Immature natural killer cell (primary cell): ENCODE measurements around the gene OR6B1. TPM values are rescaled to one million over a fixed set of nuclear protein-coding genes. Genes with fewer than 3 reads are reported as not detected.
"Not testable (repeated sequence)": the region's sequence is repeated elsewhere in the genome, so short reads cannot be mapped to it uniquely, and the experiment has no call there.

ENCODE experiments used
- DNase-seq, 3 donors: peaks; one replicate each; pipeline ENCODE4 v3.0.0; 2022; ENCODE audit warnings: mixed read lengths in 1 of 3
- H3K27ac Mint-ChIP-seq, 6 donors: one replicate each; pipeline ENCODE4 v1.8.0; 2020; ENCODE audit warnings: mixed read lengths in 6 of 6, mild to moderate bottlenecking in 5 of 6, inconsistent platforms in 4 of 6, moderate library complexity in 3 of 6
- H3K27me3 Mint-ChIP-seq, 3 donors: one replicate each; pipeline ENCODE4 v1.8.0; 2020 to 2021; ENCODE audit warnings: low read depth in 3 of 3, mild to moderate bottlenecking in 3 of 3, mixed read lengths in 3 of 3, moderate library complexity in 3 of 3, inconsistent platforms in 1 of 3
- H3K36me3 Mint-ChIP-seq, 3 donors: one replicate each; pipeline ENCODE4 v1.8.0; 2020; ENCODE audit warnings: mixed read lengths in 3 of 3, inconsistent platforms in 2 of 3, mild to moderate bottlenecking in 2 of 3
- H3K4me1 Mint-ChIP-seq, 2 donors: one replicate each; pipeline ENCODE4 v1.8.0; 2020; ENCODE audit warnings: inconsistent platforms in 2 of 2, mild to moderate bottlenecking in 2 of 2, mixed read lengths in 2 of 2, moderate library complexity in 1 of 2
- H3K4me3 Mint-ChIP-seq, 5 donors: one replicate each; pipeline ENCODE4 v1.8.0; 2020; ENCODE audit warnings: mild to moderate bottlenecking in 5 of 5, mixed read lengths in 5 of 5, inconsistent platforms in 3 of 5, moderate library complexity in 3 of 5
- H3K9me3 Mint-ChIP-seq, 6 donors: one replicate each; pipeline ENCODE4 v1.8.0; 2020; ENCODE audit warnings: mild to moderate bottlenecking in 6 of 6, mixed read lengths in 6 of 6, inconsistent platforms in 4 of 6, moderate library complexity in 3 of 6
- polyA plus RNA-seq, 3 donors: library from polyadenylated mRNA; unstranded; fragments of 300-500 nt; fragmentation: Illumina TruSeq; gene quantifications; one replicate each; pipeline ENCODE4 v1.2.3, GENCODE V29; 2021

Gene OR6B1
- polyA plus RNA-seq, 3 donors from 2014 or later, result not detected

- no peak for DNase-seq
- no peak overlapping the region for H3K4me3 Mint-ChIP-seq
- H3K36me3 Mint-ChIP-seq, result no peaks in the 10 kb centered on the region
- H3K9me3 Mint-ChIP-seq, result no peaks in the 10 kb centered on the region
- H3K27ac Mint-ChIP-seq, result no peak overlapping the region
- no peaks in the 10 kb centered on the region for H3K4me1 Mint-ChIP-seq
- H3K27me3 Mint-ChIP-seq, result peaks cover 0 to 2% (median 2%) of the 10 kb centered on the region in 3 donors
These were observed 19.2 kb upstream of the OR6B1 start for GRCh38 chr7:143980746-143981510.

GRCh38 chr7:143983960-143984359, 16.2 kb upstream of the OR6B1 start:
- Mint-ChIP-seq H3K27ac (peak overlapping the region in 1 of 6 donors; percentile 21), H3K36me3 (peaks cover 0 to 4% (median 0%) of the 10 kb centered on the region in 3 donors), H3K4me1 (peaks cover 4 to 22% of the 10 kb centered on the region in 2 donors), H3K4me3 (no peak overlapping the region), H3K27me3 (peaks cover 0 to 2% (median 2%) of the 10 kb centered on the region in 3 donors), H3K9me3 (no peaks in the 10 kb centered on the region)
- no peak for DNase-seq

GRCh38 chr7:143987513-143987912, 12.6 kb upstream of the OR6B1 start:
- H3K4me3 Mint-ChIP-seq, result peak overlapping the region in 3 of 5 donors; percentile 7 to 64 (median 12)
- no peaks in the 10 kb centered on the region for H3K27me3 Mint-ChIP-seq
- peaks cover 4 to 22% of the 10 kb centered on the region in 2 donors for H3K4me1 Mint-ChIP-seq
- H3K36me3 Mint-ChIP-seq, result peaks cover 0 to 8% (median 5%) of the 10 kb centered on the region in 3 donors
- H3K27ac Mint-ChIP-seq, result peak overlapping the region in 3 of 6 donors; percentile 43 to 80 (median 57)
- DNase-seq, result no peak
- H3K9me3 Mint-ChIP-seq, result peaks cover 0 to 13% (median 7%) of the 10 kb centered on the region in 6 donors

GRCh38 chr7:143988976-143989745, 11.0 kb upstream of the OR6B1 start:
- Mint-ChIP-seq H3K36me3 (peaks cover 0 to 8% (median 5%) of the 10 kb centered on the region in 3 donors), H3K27me3 (no peaks in the 10 kb centered on the region), H3K9me3 (peaks cover 0 to 13% (median 8%) of the 10 kb centered on the region in 6 donors), H3K27ac (no peak overlapping the region), H3K4me1 (peaks cover 4 to 22% of the 10 kb centered on the region in 2 donors), H3K4me3 (no peak overlapping the region)
- DNase-seq, result no peak

- Mint-ChIP-seq H3K36me3 (peaks cover 0 to 5% (median 5%) of the 10 kb centered on the region in 3 donors), H3K4me3 (no peak overlapping the region), H3K4me1 (peaks cover 0 to 9% of the 10 kb centered on the region in 2 donors), H3K9me3 (peaks cover 0 to 13% (median 8%) of the 10 kb centered on the region in 6 donors), H3K27ac (no peak overlapping the region), H3K27me3 (no peaks in the 10 kb centered on the region)
- DNase-seq, result no peak
These were observed 7.5 kb upstream of the OR6B1 start for GRCh38 chr7:143992670-143993069.

GRCh38 chr7:143993924-143994323, 6.2 kb upstream of the OR6B1 start:
- no peak for DNase-seq
- no peaks in the 10 kb centered on the region for H3K27me3 Mint-ChIP-seq
- H3K36me3 Mint-ChIP-seq, result peaks cover 0 to 5% (median 5%) of the 10 kb centered on the region in 3 donors
- no peaks in the 10 kb centered on the region for H3K4me1 Mint-ChIP-seq
- no peak overlapping the region for H3K27ac Mint-ChIP-seq
- H3K4me3 Mint-ChIP-seq, result no peak overlapping the region
- H3K9me3 Mint-ChIP-seq, result peaks cover 0 to 13% (median 8%) of the 10 kb centered on the region in 6 donors

GRCh38 chr7:144001543-144001942, 1.4 kb downstream of the OR6B1 start:
- Mint-ChIP-seq H3K4me3 (no peak overlapping the region), H3K4me1 (no peaks in the 10 kb centered on the region), H3K27ac (no peak overlapping the region), H3K9me3 (no peaks in the 10 kb centered on the region), H3K27me3 (peaks cover 0 to 4% (median 0%) of the 10 kb centered on the region in 3 donors), H3K36me3 (no peaks in the 10 kb centered on the region)
- DNase-seq, result no peak

GRCh38 chr7:144004703-144005102, 4.6 kb downstream of the OR6B1 start:
- Mint-ChIP-seq H3K36me3 (no peaks in the 10 kb centered on the region), H3K4me1 (no peaks in the 10 kb centered on the region), H3K4me3 (no peak overlapping the region), H3K27ac (no peak overlapping the region), H3K27me3 (peaks cover 0 to 6% (median 4%) of the 10 kb centered on the region in 3 donors), H3K9me3 (peaks cover 2 to 15% (median 7%) of the 10 kb centered on the region in 6 donors)
- DNase-seq, result no peak

- Mint-ChIP-seq H3K27ac (no peak overlapping the region), H3K36me3 (no peaks in the 10 kb centered on the region), H3K4me1 (no peaks in the 10 kb centered on the region), H3K27me3 (peaks cover 2 to 8% (median 2%) of the 10 kb centered on the region in 3 donors), H3K4me3 (no peak overlapping the region), H3K9me3 (peaks cover 6 to 20% (median 12%) of the 10 kb centered on the region in 6 donors)
- no peak for DNase-seq
These were observed 6.0 kb downstream of the OR6B1 start for GRCh38 chr7:144006029-144006691.

GRCh38 chr7:144006692-144007042, 6.5 kb downstream of the OR6B1 start:
- H3K4me1 Mint-ChIP-seq, result no peaks in the 10 kb centered on the region
- H3K27me3 Mint-ChIP-seq, result peaks cover 2 to 8% (median 3%) of the 10 kb centered on the region in 3 donors
- H3K27ac Mint-ChIP-seq, result no peak overlapping the region
- no peak overlapping the region for H3K4me3 Mint-ChIP-seq
- peaks cover 6 to 20% (median 12%) of the 10 kb centered on the region in 6 donors for H3K9me3 Mint-ChIP-seq
- H3K36me3 Mint-ChIP-seq, result no peaks in the 10 kb centered on the region
- no peak for DNase-seq

GRCh38 chr7:144009361-144009760, 9.2 kb downstream of the OR6B1 start:
- Mint-ChIP-seq H3K36me3 (no peaks in the 10 kb centered on the region), H3K27ac (no peak overlapping the region), H3K27me3 (peaks cover 4 to 8% (median 5%) of the 10 kb centered on the region in 3 donors), H3K4me1 (no peaks in the 10 kb centered on the region), H3K4me3 (no peak overlapping the region), H3K9me3 (peaks cover 7 to 20% (median 12%) of the 10 kb centered on the region in 6 donors)
- no peak for DNase-seq

- not testable (repeated sequence) for H3K27ac Mint-ChIP-seq, H3K4me3 Mint-ChIP-seq, H3K36me3 Mint-ChIP-seq, DNase-seq, H3K27me3 Mint-ChIP-seq, H3K4me1 Mint-ChIP-seq
- peaks cover 7 to 21% (median 12%) of the 10 kb centered on the region in 6 donors for H3K9me3 Mint-ChIP-seq
These were observed 9.9 kb downstream of the OR6B1 start for GRCh38 chr7:144010061-144010460.

- not testable (repeated sequence) for H3K4me1 Mint-ChIP-seq, H3K4me3 Mint-ChIP-seq
These were observed 10.7 kb downstream of the OR6B1 start for GRCh38 chr7:144010821-144011220.

More at GRCh38 chr7:144010821-144011220, 10.7 kb downstream of the OR6B1 start:
- DNase-seq, H3K27ac Mint-ChIP-seq, H3K27me3 Mint-ChIP-seq, H3K36me3 Mint-ChIP-seq: not testable (repeated sequence)
- H3K9me3 Mint-ChIP-seq, result peaks cover 7 to 23% (median 12%) of the 10 kb centered on the region in 6 donors
